SIG-M5 treated with dmso at 0.1 percent for 504 hours (cell line): ENCODE data around the gene TMEM31.
A peak's percentile ranks its signal among the peaks of the same experiment; 100 is the strongest.

ENCODE experiments used
- DNase-seq: peaks from one replicate; lab custom pipeline; 2025; ENCODE audit not compliant: unreplicated experiment; lab: John Stamatoyannopoulos, UW

The TMEM31 gene

GRCh38 chrX:103710609-103711008 is at the start of gene TMEM31:
TMEM31 (plus strand) TSS chrX:103710909; CDS start chrX:103712259, 1,350 bp downstream.
- DNase-seq = no peak

GRCh38 chrX:103663981-103664762 is 46.5 kb upstream of the TMEM31 start:
- DNase-seq = no peak

GRCh38 chrX:103666202-103667107 is 44.3 kb upstream of the TMEM31 start:
- no peak for DNase-seq

GRCh38 chrX:103669745-103670144 is 41.0 kb upstream of the TMEM31 start:
- no peak for DNase-seq

- DNase-seq = no peak
Measured at GRCh38 chrX:103674531-103675454, 35.9 kb upstream of the TMEM31 start.

GRCh38 chrX:103678199-103678993 is 32.3 kb upstream of the TMEM31 start:
- no peak for DNase-seq

- DNase-seq = no peak
Measured at GRCh38 chrX:103681443-103681842, 29.3 kb upstream of the TMEM31 start.

GRCh38 chrX:103685396-103685795 is 25.3 kb upstream of the TMEM31 start:
- DNase-seq = peak; percentile 12

GRCh38 chrX:103686199-103687072 is 24.3 kb upstream of the TMEM31 start, which contains the start of gene MORF4L2:
MORF4L2 (minus strand) TSS chrX:103686699; CDS start chrX:103677027, 9,672 bp downstream.
- peak; percentile 98 for DNase-seq

GRCh38 chrX:103687073-103687695 is 23.5 kb upstream of the TMEM31 start:
- peak; percentile 96 for DNase-seq

GRCh38 chrX:103687696-103688201 is 23.0 kb upstream of the TMEM31 start:
- DNase-seq = peak; percentile 68

- peak; percentile 47 for DNase-seq
Measured at GRCh38 chrX:103688946-103689345, 21.8 kb upstream of the TMEM31 start.

- DNase-seq = no peak
Measured at GRCh38 chrX:103691059-103691458, 19.6 kb upstream of the TMEM31 start.

- DNase-seq = no peak
Measured at GRCh38 chrX:103697687-103698086, 13.0 kb upstream of the TMEM31 start.

- peak; percentile 17 for DNase-seq
Measured at GRCh38 chrX:103699243-103699642, 11.5 kb upstream of the TMEM31 start.

GRCh38 chrX:103704863-103705262 is 5.8 kb upstream of the TMEM31 start:
- no peak for DNase-seq

GRCh38 chrX:103716962-103717361 is 6.3 kb downstream of the TMEM31 start:
- DNase-seq = no peak

GRCh38 chrX:103718120-103718519 is 7.4 kb downstream of the TMEM31 start:
- DNase-seq = no peak
